Spleen (tissue), 7 donors: ENCODE data around the gene HOXC6.

Experiments used
- POLR2AphosphoS5 ChIP-seq, 3 donors: sonication (generic); formaldehyde crosslinking; IDR thresholded peaks; one replicate each; pipeline ENCODE4 v1.5.1; 2017; ENCODE audit warnings: antibody characterized with exemption in 3 of 3
- TF ChIP-seq, protein P1 (sequence below), 11 experiments: fragments of 200-600 bp in 7 of 11; fragments of 450-650 bp in 4 of 11; sonication (generic) in 4 of 11; IDR thresholded peaks in 8 of 11; conservative IDR thresholded peaks in 3 of 11; 1 replicate in 7 of 11; 2 replicates in 4 of 11; pipeline versions ENCODE4 v1.4.0 to v1.8.0; 2016 to 2021; ENCODE audit warnings: antibody characterized with exemption in 11 of 11, inconsistent platforms in 4 of 11, mild to moderate bottlenecking in 1 of 11
- donor health status: DM: no; HTN: no; CAD: no; lungs with moderate emphysema.
- donor health status: DM: no; HTN: no; CAD: no.
- donor health status: DM: no; HTN: no; CAD: no.

DNA sequence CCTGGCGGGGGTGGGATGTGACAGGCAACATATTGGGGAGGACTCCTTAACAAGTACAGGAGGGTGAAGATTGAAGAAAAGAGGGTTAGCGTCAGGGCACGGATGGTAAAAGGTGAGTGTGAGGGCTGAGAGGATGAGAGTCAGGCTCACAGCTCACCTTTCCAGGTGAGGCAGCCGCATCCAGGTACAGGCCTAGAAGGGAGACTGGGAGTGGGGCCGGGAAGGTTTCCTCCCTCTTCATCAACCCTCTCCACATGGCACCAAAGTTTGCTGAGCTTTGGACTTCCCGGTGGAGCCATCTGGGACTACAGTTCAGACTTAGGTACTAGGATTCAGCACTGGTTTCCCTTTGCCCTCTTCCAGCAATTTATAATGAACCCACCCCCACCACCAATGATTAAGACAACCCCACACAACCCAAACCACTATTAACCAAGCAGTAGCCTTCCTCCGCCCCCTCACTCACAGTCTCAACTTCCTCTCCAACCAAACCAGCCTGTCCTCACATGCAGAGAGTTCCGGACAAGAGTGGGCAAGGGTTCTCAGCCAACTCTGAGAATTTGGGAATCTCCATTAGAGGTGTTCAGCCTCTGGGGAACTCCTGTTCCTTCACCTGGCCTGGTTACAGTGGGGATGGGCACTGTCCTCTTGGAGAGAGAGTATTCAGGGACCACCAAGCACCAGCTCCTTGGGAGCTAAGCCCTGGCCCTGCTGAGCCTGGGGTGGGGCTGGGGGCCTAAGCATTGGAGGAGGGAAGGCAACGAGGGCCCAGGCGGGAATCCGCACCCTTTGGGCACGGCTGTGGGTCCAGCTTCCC lies 23.0 kb downstream of the HOXC6 start:
- TF ChIP-seq, protein P1, sequence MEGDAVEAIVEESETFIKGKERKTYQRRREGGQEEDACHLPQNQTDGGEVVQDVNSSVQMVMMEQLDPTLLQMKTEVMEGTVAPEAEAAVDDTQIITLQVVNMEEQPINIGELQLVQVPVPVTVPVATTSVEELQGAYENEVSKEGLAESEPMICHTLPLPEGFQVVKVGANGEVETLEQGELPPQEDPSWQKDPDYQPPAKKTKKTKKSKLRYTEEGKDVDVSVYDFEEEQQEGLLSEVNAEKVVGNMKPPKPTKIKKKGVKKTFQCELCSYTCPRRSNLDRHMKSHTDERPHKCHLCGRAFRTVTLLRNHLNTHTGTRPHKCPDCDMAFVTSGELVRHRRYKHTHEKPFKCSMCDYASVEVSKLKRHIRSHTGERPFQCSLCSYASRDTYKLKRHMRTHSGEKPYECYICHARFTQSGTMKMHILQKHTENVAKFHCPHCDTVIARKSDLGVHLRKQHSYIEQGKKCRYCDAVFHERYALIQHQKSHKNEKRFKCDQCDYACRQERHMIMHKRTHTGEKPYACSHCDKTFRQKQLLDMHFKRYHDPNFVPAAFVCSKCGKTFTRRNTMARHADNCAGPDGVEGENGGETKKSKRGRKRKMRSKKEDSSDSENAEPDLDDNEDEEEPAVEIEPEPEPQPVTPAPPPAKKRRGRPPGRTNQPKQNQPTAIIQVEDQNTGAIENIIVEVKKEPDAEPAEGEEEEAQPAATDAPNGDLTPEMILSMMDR (IDR thresholded peaks at IDR 0.05 in 8 of 11, conservative IDR thresholded peaks at IDR 0.05 in 3 of 11) = no peak
- TF ChIP-seq POLR2AphosphoS5 (IDR thresholded peaks at IDR 0.05) = no peak
